Measurements from ENCODE around the gene TYK2.
"Not testable (repeated sequence)": the region's sequence is repeated elsewhere in the genome, so short reads cannot be mapped to it uniquely, and the experiment has no call there.

The TYK2 gene

DNA sequence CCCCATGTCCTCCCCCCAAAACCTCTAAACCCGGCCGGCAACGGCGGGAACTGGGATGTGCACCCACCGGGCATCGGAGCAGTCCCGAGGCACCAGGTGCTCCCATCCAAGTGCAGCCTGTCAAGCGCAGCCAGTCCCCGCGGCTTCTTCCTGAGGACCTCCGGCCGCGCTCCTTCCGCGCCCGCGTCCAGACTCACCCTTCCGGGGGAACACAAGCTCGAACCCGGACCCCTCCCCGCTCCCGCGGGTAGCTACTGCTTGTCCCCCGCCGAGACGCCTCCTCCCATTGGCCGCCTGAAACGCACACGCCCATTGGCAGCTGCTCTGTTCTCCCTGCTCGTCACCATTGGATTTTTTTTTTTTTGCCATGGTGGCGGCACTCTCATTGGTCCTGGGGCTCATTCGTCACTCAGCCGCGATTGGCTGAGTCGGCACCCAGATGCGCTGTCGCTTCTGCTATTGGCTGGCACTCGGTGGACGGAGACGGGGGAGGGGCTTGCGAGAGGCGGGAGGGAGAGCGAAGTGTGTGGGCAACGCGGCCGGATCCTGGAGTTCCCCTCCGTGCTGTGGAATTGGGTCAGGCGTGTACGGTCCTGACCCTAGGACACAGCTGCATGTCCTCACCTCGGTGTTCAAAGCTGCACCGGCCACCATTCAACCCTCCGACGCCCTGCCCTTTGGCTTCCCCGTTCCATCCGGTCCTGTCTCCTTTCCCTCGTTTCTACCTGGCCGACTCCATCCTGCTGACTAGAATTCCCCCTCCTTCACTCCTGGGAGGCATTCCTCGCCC is at the start of gene TYK2:
TYK2 (minus strand) TSS at position 260 of the 790 bp plus-strand sequence. CDS start 2,166 bp downstream, outside the sequence.
- peak; percentile 100 for DNase-seq

DNA sequence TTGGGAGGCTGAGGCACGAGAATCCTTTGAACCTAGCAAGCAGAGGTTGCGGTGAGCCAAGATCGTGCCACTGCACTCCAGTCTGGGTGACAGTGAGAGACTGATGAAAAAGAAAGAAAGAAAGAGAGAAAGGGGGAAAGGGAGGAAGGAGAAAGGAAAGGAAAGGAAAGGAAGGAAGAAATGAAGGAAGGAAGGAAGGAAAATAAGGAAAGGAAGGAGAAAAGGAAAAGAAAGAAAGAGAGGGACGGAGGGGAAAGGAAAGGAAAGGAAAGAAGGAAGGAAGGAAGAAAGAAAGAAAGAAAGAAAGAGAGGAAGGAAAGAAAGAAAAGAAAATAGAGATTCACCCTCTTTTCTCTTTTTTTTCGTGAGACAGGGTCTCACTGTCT is 48.6 kb upstream of the TYK2 start:
- no peak for DNase-seq

DNA sequence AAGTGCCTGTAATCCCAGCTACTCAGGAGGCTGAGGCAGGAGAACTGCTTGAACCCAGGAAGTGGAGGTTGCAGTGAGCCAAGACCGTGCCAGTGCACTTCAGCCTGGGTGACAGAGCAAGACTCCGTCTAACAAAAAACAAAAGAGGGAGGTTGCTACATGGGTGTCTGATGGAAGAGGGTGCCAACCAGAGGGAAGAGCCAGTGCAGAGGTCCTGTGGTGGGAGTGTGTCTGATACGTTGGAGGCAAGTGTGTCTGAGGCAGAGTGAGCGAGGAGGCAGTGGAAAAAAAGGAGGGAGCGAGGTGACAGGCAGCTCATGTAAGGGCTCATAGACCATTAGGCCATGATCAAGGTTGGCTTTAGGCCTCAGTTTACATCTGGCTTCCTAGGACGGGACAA is 46.8 kb upstream of the TYK2 start:
- DNase-seq = no peak

DNA sequence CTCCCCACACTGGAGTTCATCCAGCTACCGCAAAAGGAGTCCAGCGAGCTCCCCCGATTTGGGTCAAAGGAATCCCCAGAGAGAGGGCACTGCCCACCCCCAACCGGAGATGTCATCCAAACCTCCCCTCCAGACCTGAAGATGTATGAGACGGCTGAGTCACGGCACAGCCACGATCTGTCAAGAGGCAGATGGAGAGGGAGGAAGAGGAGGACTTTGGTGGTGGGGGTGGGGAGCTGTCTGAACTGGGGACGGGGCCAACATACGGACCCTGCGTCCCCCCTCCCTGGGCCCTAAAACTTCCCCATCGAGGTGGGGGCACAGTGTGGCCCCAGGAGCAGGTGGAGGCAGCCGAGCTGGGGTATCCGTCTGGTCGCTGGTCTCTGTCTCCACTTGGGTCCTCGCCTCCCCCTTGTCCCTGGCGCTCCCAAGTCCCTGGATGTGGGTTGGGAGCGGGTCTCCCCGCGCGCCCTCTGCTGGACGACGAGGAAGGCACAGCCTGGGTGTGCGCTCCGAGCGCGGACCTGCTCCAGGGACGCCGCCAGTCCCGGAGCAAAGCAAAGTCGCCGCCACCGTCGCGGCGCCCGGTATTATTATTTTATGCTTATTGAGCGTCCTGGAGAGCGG is 43.8 kb upstream of the TYK2 start:
- no peak for DNase-seq

DNA sequence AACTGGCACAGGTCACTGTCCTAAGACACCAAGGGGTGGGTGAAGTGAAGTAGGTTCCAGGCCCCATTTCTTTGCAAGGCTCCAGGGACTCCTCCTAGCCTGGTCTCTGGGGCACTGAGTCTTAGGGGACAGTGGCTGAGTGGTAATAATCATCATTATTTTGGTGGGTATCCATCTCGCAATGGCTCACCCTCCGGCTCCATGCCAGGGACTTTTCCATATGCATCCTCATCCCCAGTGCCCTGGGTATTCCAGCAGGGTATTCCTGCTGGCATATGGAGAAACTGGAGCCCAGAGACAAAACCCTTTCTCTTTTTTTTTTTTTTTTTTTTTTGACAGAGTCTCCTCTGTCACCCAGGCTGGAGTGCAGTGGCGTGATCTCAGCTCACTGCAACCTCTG is 42.5 kb upstream of the TYK2 start:
- no peak for DNase-seq

DNA sequence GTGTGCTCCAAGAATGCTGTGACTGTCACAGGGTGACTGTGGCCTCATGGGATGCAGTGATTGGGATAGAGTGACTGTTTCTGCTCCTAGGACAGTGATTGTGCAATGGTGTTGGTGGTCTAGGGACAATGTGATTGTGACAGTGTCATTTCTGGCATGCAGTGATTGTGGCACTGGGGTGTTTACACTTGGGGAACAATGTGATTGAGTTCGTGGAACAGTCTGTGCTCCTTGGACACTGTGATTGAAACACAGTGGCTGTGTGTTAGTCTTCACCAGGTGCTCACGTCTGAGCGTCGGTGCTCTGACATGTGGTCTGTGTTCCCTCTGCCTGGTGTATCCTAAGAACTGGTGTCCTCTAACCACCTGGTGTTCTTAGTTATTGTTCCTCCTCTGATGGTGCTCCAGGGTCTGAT is 41.7 kb upstream of the TYK2 start:
- DNase-seq = no peak

DNA sequence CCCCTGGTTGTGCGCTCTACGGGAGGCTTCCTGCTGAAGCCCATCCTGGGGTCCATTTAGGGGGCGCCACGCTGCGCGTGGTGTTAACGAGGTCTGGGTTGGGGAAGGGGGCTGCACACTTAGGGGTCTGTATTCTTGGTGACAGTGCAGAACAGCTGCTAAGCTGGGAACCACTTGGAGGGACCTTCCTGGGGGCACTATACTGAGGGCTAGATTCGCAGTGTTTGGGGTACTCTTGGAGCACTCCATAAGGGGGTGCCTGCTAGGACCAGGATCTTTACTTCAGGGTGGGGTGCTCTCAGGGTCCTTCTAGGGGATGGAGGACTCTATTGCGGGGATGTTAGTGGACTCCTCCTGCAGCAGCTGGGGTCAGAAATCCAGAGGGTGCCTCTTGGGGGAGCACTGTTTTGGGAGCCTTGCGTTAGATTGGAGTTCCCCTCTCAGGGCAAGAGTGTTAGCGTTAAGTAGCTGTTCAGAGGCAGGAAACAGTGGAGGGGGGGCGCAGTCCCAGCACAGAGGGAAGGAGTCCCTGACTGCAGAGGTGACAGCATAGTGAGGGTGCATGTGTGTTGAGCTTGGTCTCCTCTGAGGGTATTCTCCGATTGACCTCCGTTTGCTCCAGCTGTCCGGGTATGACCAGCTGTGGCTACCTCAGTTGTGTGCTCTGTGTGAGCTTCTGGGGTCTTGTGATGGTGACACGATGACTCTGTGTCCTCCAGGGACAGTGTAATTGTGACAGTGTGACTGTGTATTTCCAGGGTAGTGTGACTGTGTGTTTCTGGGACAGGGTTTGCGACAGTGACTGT is 41.1 kb upstream of the TYK2 start:
- peak; percentile 71 for DNase-seq

DNA sequence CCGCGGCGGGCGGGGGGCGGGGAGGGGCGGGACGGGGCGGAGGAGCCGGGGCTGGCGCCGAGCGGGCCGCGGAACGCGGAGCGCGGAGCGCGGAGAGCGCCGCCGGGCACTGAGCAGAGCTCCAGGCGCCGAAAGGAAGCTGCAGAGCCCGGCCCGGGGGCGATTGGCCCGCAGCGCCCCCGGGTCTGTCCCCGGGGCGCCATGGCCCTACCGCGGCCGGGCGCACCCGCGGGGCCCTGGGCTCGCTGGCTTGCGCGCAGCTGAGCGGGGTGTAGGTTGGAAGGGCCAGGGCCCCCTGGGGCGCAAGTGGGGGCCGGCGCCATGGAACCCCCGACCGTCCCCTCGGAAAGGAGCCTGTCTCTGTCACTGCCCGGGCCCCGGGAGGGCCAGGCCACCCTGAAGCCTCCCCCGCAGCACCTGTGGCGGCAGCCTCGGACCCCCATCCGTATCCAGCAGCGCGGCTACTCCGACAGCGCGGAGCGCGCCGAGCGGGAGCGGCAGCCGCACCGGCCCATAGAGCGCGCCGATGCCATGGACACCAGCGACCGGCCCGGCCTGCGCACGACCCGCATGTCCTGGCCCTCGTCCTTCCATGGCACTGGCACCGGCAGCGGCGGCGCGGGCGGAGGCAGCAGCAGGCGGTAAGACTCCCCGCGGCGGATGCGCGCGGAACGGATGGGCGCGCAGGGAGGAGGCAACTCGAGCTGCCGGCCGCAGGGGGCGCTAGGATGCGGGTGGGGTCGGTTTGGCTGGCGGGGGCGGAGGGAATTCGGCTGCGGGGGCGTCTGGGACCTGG is 40.3 kb upstream of the TYK2 start, which contains the start of gene PDE4A:
PDE4A (plus strand) TSS at position 95 of the 796 bp plus-strand sequence; CDS start at position 322, 227 bp downstream.
- no peak for DNase-seq

DNA sequence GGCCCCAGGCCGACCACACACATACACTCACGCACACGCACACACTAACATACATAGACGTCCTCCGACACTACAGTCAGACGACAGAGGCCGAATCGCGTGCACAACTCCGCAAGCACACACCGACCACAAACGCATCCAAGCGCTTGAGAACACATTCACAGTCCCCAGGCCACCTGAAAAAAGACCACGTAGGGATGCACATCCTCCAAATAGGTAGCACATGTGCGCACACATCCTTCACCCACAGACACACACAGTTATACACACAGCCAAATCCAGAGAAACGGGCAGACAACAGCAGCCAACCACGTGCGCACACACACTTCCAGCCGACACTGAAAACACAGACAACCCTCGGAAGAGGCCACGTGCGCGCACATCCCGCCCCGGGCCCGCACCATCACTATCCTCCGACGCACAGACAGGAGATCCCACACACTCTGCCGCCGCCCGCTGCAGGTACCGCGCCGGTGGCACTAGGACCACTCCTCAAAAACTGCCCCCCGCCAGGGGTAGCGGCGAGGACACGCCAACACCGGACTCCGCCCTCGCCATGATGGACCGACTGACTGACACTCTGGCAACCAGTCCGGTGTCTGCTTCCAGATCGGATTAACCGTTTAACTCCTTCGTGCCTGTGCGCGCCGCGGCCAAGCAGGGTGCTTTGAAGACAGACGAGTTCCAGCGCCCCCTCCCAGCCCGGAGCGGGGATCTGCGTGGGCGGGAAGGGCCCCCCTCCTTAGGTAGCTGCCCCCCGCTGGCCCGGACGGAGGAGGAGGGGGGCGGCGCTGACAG is 39.5 kb upstream of the TYK2 start:
- DNase-seq = no peak

DNA sequence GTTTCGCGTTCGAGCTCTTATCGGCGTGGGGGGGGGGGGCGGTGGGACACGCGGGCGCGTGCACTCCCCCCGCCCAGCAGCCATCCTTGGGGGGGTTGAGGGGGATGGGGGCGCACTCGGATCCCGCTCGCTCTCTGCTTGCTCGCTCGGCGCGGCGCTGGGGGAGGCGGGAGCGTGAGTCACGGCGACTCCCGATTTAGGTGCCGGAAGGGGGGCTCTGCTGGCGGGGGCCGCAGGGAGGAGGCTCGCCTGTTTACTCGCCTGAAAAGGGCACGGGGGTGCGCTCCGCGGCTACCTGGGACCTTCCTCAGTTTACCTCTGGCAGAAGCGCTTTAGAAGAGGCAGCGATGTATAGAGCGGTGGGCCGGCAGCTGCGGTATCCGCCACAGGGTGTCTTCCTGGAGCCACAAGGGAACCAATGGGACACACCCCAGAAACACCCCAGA is 38.9 kb upstream of the TYK2 start:
- no peak for DNase-seq

DNA sequence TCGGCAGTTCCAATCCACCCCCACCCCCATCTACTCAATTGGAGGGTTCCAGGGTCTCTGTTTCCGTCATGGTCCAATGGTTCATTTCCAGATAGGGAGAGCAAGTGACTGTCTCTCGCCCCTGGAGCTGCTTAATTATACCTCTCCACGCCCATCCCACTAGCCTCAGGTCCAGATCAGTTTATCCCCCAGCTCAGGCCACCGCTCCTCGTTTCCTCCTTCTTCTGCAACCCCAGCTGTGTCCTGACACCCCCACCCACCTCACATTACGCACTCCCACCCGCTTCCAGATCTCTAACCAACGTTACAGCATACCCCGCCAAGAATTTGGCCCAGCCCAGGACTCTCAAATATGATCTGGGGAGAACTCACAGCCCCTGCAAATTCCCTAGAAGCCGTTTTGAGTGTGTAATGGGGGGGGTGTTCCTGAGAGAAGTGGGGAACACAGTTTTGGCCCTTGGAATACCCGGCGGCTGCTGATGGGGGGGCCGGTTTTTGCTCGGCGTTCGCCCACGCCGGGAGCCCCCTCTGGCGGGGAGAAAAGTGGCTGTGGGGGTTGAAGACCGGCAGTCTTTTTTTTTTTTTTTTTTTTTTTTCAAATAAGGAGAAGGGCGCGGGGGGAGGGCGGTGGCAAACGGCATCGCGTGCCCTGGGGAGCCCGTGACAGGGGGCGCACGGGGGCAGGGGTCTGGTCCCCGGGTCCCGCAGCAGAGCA is 38.3 kb upstream of the TYK2 start:
- DNase-seq = no peak

DNA sequence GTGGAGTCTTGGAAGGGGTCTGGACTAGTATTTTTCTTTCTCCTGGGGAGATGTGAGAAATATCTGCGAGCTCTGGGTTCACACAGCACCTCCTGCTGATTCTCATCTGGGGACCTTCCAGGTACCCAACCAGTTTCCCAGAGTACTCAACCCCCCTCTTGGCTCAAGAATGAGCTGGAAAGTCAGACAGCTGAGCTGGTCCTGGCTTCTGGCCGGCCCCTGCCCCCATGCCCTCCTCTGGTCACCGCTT is 37.8 kb upstream of the TYK2 start:
- no peak for DNase-seq

DNA sequence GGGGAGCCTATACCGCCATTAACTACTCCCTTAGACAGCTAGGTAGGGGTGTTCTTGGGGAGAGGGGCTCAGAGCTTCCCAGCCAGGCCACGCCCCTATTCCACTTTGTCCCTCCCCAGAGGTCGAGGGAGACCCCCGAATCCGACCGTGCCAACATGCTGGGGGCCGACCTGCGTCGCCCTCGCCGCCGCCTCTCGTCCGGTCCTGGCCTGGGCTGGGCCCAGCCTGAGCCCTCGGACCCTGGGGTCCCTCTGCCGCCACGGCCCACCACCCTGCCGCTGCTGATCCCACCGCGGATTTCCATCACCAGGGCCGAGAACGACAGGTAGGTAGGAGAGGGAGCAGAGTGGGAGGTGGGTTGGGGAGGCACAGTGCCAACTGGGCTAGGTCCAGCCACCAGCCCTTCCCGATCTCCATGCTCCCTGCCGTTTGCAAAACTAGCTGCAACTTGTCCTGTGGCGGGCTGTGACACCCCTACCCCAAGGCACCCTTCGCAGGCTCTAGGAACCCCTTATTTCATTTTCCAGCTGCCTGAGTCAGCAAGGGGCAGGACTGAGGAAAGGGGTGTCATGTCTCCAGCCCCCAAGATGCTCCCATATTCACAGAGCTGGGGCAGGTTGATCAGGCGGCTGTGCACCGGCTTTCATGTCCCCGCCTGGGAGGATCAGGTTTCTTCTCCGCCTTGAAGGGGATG is 37.3 kb upstream of the TYK2 start:
- DNase-seq = no peak

DNA sequence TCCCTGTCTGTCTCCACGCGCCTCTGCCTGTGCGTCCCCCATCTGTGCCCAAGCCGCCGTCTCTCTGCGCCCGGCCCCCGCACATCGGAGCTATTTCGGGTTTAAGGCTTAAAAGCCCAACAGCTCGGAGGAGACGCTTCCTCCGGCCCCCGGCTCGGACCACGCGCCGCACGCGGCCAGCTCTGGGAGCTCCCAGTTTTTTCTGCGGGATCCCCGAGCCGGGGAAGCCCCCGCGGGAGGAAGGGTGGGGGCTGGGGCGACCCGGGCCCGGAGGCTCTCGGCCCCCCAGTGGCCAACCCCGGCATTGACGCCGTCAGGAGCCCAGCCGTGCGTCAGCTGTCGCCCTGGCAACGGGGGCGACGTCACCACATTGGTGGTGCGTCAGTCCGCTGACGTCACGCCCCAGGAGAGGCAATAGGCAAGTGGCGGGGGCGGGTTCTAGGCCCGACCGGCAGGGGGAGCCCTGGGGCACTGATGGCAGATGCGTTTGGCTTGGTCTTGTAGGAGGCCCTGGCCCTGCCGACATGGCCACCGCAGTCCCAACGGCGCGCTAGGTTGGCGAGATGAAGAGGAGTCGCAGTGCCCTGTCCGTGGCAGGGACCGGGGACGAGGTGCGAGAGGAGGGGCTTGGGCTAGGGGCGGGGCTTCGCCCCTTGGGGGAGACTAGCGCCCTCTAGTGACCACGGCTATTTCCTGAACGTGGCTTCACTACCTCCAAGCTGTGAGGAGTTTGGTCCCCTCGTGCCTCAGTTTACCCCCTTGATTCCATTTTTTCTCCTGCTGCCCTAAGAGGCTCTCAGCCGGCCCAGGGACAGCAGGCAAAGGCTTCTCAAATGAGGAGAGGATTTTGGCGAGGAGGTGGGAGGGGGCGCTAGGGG is 36.2 kb upstream of the TYK2 start:
- peak; percentile 85 for DNase-seq

DNA sequence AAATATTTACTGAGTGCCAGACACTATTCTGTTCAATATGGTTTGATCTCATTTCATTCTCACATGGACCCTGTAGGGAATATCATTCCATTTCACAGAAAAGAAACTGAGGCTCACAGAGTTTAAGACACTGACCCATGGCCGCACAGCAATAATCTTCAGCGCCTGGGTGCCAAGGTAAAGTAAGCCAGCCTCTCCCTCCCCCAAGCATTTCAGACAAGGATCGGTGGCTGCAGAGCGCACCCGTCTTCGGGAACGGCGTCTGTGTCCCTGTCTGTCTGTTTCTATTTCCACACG is 35.7 kb upstream of the TYK2 start:
- no peak for DNase-seq

DNA sequence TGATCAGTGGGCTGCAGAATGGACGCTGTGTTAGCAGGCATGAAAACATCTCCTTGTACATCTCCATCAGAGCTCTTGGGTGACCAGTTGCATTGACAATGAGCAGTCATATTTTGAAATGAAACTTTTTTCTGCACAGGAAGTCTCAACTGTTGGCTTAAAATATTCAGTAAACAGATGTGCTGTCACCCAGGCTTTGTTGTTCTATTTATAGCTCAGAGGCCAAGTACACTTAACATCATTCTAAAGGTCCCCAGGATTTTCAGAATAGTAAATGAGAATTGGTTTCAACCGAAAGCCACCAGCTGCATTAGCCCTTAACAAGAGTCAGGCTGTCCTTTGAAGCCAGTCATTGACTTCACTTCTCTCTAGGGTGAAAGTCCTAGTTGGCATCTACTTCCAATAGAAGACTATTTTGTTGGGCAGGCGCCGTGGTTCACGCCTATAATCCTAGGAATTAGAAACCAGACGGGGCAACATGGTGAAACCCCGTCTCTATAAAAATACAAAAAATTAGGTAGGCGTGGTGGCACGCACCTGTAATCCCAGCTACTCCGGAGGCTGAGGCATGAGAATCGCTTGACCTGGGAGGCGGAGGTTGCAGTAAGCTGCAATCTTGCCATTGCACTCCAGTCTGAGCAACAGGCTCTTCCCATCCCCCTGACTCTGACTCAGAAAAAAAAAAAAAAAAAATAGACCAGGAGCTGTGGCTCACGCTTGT is 32.0 kb upstream of the TYK2 start:
- no peak for DNase-seq

DNA sequence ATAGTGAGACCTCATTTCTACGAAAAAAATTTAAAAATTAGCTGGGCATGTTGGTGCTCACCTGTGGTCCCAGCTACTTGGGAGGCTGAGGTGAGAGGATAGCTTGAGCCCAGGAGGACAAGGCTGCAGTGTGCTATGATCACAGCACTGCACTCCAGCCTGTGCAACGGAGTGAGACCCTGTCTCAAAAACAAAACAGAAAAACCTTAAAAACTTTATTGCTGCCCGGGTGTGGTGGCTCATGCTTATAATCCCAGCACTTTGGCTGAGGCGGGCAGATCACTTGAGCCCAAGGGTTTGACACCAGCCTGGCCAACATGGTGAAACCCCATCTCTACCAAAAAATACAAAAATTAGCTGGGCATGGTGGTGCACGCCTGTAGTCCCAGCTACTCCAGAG is 30.9 kb upstream of the TYK2 start:
- DNase-seq = not testable (repeated sequence)

DNA sequence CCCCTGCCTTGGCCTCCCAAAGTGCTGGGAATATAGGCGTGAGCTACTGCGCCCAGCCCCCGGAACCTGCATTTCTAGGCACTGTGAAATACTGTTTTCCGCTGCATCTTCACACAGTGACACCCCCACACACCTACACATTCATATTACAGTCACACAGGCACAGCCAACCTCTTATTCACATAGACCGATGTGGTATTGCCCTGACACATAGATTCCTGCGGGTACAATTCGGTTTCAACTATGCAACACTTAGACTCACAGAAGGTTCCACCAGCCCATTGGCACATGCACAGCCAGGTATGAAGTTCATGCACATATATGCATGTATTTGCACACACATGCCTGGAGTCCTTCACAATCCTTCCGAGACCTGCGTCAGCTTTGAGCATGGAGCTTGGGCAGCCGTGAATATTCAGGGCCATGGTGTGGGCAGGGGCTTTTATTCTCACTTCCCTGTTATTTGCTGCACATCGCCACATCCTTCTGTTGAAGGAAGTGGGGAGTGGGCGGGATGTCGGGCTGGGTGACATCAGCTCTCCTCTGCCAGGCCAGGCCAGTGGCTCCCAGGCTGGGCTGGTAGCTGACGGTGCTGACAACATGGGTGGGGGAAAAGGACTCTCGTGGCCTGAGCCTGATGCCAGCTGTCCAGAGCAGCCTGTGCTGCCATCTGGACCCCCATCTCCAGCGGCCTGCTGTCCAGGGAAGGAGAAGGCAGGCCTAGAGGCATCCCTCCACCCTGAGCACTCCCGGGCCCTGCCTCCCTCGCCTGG is 28.3 kb upstream of the TYK2 start:
- peak; percentile 61 for DNase-seq

DNA sequence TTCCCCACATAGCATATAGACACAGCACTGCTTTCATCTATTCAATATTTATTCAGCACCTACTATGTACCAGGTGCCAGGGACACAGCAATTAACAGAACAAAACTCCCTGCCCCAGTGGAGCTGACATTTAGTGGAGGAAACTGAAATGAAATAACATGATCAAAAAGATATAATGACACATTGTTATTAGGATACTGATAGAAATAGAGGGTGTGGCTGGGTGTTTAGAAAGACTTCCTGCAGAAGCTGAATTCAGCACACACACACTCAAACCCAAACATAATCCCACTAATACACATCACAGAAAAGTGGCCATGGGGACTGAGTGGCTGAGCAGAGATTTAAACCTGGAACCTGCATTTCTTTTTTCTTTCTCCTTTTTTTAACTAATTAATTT is 26.7 kb upstream of the TYK2 start:
- no peak for DNase-seq

Measured in NK-92 treated with Interleukin-12 subunit alpha and Interleukin-12 subunit beta, amount 100 ng/mL, for 24 hours (cell line).